ENCODE measurements around the gene DNAJB13.
"Not testable (repeated sequence)": the region's sequence is repeated elsewhere in the genome, so short reads cannot be mapped to it uniquely, and the experiment has no call there.

The DNAJB13 gene

DNA sequence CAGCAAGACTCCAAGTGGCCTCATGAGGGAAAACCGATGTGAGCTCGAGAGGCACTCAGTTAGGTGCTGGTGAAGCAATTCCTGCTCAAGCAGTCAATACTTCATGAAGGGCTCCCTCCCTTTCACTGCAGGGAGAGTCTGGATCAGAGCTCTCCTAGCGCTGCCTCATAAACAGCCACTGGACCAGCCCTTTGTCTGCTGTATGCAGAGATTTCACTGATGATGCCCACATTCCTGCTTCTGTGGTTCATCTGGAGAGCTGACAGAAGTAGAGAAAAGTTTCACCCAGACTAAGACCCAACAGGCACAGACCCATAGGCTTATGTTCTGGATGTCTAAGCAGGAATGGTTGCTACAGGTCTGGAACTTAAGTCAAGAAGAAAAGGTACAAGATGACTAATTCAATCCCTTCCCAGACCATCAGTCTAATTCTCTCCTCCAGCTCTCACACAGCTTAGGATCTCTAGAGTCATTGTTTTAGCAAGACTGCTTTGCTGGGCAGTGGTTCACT is 27.8 kb downstream of the DNAJB13 start:
- H3K4me3 Mint-ChIP-seq: peak overlapping the region; percentile 98
- peak overlapping the region; percentile 100 for H3K27ac Mint-ChIP-seq
- peaks cover 89% of the 10 kb centered on the region for H3K36me3 Mint-ChIP-seq (ENCODE audit: low read depth)
- no peaks in the 10 kb centered on the region for H3K9me3 Mint-ChIP-seq
- peaks cover 86% of the 10 kb centered on the region for H3K4me1 Mint-ChIP-seq (ENCODE audit: low read depth)
- no peaks in the 10 kb centered on the region for H3K27me3 Mint-ChIP-seq

DNA sequence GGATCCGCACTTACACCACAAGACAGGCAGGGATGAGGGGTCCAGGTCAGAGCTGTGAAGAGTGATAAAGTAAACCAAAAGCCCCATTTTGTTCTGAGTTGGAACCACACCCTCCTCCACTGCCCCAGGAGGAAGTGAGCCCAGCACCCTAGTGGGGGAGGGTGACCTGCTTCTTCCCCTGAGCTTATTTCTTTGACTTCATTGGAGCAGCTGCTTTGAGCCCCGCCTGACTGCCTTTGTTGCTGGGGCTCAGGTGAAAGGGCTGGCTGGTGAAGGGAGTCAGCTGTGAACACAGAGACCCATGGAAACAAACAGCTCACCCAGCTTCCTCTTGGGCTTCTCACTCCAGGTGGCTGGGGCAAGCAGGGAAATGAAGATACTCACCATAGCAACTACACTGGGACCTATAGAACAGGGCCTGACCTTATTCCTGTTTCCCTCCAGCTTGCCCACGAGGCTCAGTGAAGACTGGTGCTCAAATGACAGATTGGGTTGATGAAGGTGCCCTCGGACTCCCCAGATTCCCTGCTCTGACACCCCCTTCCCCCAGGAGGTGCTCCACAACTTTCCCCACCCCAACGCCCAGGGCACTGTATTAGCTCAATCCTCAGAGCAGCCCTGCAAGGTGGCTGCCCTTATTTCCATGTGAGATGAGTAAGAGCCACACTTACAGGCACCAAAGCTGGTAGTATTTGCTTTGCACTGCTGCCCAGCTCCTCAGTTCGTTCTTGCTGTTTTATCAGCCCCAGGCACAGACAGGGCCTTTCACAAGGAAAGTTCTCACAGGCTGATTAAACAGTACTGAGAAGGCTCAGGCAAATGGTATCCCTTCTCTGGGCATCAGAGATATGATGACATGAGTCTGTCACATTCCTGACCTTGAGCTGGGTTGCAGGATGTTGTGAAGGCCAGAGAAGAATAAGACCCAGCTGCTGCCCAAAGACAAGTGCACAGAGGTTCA is 29.5 kb downstream of the DNAJB13 start:
- peak overlapping the region; percentile 98 for H3K4me3 Mint-ChIP-seq
- no peaks in the 10 kb centered on the region for H3K27me3 Mint-ChIP-seq
- H3K4me1 Mint-ChIP-seq (ENCODE audit: low read depth): peaks cover 83% of the 10 kb centered on the region
- H3K36me3 Mint-ChIP-seq (ENCODE audit: low read depth): peaks cover 73% of the 10 kb centered on the region
- peak overlapping the region; percentile 100 for H3K27ac Mint-ChIP-seq
- no peaks in the 10 kb centered on the region for H3K9me3 Mint-ChIP-seq

DNA sequence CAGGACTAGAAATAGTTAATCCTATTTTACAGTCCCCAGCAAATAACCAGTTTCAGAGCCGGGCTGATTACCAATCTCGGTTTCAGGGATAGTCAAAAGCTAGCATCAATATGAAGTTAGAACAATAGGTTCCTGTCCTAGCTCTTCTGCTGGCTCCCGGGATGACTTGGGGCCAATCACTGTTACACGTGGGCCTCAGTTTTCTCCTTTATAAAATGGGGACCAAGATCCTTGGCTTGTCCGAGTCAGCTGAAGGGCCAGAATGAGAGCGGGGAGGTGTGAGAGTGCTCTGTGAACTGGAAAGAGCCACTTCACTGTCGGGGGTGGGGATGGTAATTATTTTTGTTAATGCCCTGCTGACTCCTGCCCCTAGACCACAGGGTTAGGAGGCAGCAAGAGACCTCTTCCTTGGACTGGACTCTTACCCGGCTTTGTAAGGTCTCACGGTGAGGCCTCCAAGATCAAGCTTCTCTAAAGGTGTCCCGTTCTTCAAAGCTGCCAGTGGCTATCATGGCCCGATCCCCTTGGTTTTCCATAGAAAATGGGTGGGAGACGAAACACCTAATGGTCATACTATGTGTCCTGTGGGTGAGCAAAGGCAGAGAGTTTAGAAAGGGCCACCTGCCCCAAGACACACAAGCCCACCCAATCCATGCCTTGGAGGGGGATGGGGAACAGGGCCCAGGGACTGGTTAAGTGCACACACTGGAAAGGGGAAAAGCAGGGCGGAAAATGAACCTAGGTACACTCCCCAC is 30.4 kb downstream of the DNAJB13 start:
- H3K27ac Mint-ChIP-seq: peak overlapping the region; percentile 100
- peaks cover 63% of the 10 kb centered on the region for H3K36me3 Mint-ChIP-seq (ENCODE audit: low read depth)
- H3K9me3 Mint-ChIP-seq: no peaks in the 10 kb centered on the region
- no peaks in the 10 kb centered on the region for H3K27me3 Mint-ChIP-seq
- peaks cover 80% of the 10 kb centered on the region for H3K4me1 Mint-ChIP-seq (ENCODE audit: low read depth)
- peak overlapping the region; percentile 98 for H3K4me3 Mint-ChIP-seq

DNA sequence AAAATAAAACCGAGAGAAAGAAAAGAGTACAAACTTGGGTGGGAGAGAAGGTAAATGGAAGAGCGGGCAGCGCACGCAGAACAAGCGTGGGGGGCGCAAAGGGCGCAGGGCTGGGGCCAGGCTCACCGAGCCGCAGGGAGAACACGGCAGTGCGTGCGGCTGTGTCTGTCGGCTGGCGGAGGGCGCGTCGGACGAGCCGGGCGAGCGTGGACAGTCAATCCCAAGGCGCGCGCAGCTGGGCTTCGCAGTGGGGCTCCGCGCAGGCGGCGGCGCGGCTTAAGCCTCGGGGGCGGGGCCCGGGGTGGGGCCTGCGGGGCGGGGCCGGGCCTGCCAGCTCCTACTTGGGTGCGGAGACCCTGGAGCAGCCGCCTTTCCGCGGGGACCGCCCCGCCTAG is 31.8 kb downstream of the DNAJB13 start, which contains the start of gene UCP2:
TSS of gene UCP2 (minus strand) at position 249 of the 395 bp plus-strand sequence. CDS start 4,465 bp downstream, outside the sequence.
- H3K9me3 Mint-ChIP-seq: no peaks in the 10 kb centered on the region

DNA sequence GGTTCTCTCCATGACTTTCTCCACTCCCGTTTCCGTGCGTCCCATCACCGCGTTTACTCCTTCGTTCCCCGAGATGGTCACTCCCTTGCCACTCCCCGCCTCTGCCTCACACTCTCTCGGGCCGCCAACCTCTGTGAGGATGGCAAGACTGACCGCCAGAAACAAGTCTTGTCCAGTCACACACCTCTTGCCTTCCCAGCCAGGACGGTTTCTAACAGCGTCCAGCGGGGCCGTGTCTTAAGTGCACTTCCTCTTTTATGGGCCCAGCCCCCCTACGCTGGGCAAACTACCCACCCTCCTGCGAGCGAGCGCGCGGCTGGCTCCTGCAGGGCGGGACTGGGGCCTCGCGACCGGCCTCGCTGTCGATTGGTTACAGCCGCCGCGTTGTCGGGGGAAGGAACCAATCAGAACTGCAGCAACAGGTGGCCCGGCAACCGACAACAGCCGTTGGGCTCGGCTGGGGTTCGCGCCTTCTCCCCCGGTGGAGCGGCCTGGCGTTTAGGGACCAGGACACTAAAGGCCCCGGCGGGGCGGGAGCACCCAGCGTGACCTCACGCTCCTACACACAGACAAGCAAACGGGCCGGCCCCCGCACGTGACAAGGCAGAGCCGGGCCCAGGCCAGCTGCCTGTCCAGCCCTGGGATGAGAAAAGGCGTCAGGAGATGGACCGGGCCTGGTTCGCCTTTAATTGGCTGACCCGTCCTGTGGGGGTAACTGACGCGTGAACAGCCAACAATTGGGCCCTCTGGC is 32.3 kb downstream of the DNAJB13 start:
- H3K9me3 Mint-ChIP-seq: no peaks in the 10 kb centered on the region
- peaks cover 64% of the 10 kb centered on the region for H3K4me1 Mint-ChIP-seq (ENCODE audit: low read depth)
- peaks cover 44% of the 10 kb centered on the region for H3K36me3 Mint-ChIP-seq (ENCODE audit: low read depth)
- peak overlapping the region; percentile 98 for H3K4me3 Mint-ChIP-seq
- H3K27ac Mint-ChIP-seq: peak overlapping the region; percentile 99
- no peaks in the 10 kb centered on the region for H3K27me3 Mint-ChIP-seq

More for the DNA sequence above, 31.8 kb downstream of the DNAJB13 start, which contains the start of gene UCP2:
- Mint-ChIP-seq H3K4me3 (peak within 1 kb of the TSS; percentile 98), H3K27me3 (no peaks in the 10 kb centered on the region), H3K36me3 (ENCODE audit: low read depth) (peaks cover 49% of the 10 kb centered on the region), H3K27ac (peak within 1 kb of the TSS; percentile 100), H3K4me1 (ENCODE audit: low read depth) (peaks cover 69% of the 10 kb centered on the region)

DNA sequence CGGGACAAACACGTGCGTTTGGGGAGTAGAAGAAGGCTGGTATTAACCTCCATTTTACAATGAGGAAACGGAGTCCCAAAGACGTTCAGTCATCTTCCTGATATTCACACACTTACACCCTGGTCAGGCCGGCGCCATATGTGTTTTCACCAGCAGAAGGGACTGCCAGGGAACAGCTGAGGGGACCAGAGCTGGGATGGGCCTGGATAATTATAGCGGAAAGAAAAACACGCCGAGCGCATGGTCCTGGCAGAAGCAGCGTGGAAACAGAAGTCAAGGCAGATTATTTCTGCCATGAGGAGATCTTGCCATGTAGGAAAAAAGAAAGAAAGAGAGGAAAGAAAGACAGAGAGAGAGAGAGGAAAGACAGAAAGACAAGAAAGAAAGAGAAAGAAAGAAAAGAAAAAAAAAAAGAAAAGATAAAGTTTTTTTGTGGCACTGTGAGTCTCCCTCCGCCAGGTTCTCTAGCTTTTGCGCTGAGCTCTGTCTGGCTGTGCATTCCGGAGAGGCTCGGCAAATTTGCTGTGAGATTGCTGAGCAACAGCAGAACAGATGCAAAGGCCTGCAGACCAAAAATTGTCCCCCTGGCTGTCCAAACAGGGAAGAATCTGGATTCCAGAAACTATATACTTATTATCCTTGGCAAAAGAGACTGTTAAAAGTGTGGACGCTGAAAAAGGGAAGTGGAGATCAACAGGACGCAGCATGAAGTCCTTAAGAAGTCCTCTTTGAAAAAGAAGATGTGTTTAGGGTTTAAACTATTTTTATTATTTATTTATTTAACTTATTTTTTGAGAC is 33.1 kb downstream of the DNAJB13 start:
- Mint-ChIP-seq H3K27ac (peak overlapping the region; percentile 99), H3K9me3 (no peaks in the 10 kb centered on the region)

DNA sequence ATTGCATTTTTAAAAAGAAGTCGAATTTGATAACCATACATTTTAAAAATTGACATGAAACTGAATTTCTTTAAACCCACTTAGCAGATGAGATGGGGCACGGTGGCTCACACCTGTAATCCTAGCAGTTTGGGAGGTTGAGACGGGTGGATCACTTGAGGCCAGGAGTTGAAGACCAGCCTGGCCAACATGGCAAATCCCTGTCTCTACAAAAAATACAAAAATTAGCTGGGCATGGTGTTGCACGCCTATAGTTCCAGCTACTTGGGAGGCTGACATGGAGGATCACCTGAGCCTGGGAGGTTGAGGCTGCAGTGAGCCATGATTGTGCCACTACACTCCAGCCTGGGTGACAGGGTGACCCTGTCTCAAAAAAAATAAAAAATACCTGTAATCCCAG is 34.8 kb downstream of the DNAJB13 start:
- Mint-ChIP-seq H3K4me1 (ENCODE audit: low read depth) (peaks cover 43% of the 10 kb centered on the region), H3K27ac (peak overlapping the region; percentile 55), H3K36me3 (ENCODE audit: low read depth) (peaks cover 19% of the 10 kb centered on the region)
- H3K27me3 Mint-ChIP-seq, H3K9me3 Mint-ChIP-seq, H3K4me3 Mint-ChIP-seq: not testable (repeated sequence)

More for the DNA sequence above, 33.1 kb downstream of the DNAJB13 start:
- H3K4me3 Mint-ChIP-seq: peak overlapping the region; percentile 98
- peaks cover 36% of the 10 kb centered on the region for H3K36me3 Mint-ChIP-seq (ENCODE audit: low read depth)
- no peaks in the 10 kb centered on the region for H3K27me3 Mint-ChIP-seq
- peaks cover 56% of the 10 kb centered on the region for H3K4me1 Mint-ChIP-seq (ENCODE audit: low read depth)

DNA sequence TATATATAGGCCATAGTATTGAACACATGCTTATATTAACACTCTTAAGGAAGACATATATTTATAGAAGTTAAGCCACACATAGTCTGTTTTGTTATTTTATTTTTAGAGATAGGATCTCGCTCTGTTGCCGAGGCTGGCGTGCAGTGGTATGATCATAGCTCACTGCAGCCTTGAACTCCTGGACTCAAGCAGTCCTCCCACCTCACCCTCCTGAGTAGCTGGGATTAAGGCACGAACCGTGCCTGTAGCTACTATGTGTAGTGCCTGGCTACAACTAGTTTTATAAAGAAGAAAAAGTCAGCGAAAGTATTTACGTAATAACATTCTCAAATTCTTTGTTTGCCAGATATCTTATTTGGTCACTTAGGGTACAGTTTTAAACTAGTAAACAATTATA is 37.4 kb downstream of the DNAJB13 start:
- Mint-ChIP-seq H3K27ac (no peak overlapping the region), H3K36me3 (ENCODE audit: low read depth) (no peaks in the 10 kb centered on the region), H3K4me1 (ENCODE audit: low read depth) (peaks cover 54% of the 10 kb centered on the region), H3K27me3 (no peaks in the 10 kb centered on the region), H3K9me3 (no peaks in the 10 kb centered on the region), H3K4me3 (no peak overlapping the region)

DNA sequence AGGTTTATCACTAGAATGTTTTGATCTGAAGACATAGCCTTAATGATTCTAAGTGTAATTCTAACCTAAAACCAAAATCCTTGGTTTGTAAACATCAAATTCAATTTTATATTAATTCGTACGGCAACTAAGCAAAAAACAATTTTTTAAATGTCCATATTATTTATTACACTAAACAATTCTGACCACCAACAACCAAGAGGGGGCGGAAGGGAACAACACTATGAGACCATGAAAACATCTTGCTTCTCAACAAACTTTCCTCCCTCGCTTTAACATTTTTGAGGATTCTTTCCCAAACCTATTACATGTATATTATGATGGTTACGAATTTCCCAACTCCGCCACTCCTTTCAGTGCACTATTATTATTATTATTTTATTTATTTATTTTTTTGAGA is 38.3 kb downstream of the DNAJB13 start:
- Mint-ChIP-seq H3K36me3 (ENCODE audit: low read depth) (no peaks in the 10 kb centered on the region), H3K9me3 (no peaks in the 10 kb centered on the region), H3K27ac (no peak overlapping the region), H3K4me1 (ENCODE audit: low read depth) (peaks cover 54% of the 10 kb centered on the region), H3K4me3 (no peak overlapping the region), H3K27me3 (no peaks in the 10 kb centered on the region)

DNA sequence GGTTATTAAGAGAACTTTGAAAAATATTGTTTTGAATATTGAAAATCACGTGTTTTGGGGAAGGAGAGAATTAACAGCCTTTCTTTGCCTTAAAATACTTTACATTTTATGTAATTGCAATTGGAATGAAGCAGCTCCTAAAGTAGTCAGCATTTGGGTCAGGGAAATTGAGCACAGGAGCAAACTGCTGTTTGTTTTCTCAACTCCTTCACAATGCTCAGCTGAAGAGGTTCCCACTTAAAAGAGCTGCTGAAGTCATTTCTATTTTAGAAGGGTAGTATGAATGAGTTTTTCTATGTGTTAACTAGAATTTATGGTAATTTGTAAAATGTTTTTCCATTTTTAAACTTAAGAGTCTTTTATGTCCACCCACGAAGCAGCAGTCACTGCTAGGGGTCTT is 39.9 kb downstream of the DNAJB13 start:
- Mint-ChIP-seq H3K4me1 (ENCODE audit: low read depth) (peaks cover 58% of the 10 kb centered on the region), H3K9me3 (no peaks in the 10 kb centered on the region), H3K27ac (peak overlapping the region; percentile 50), H3K27me3 (no peaks in the 10 kb centered on the region), H3K36me3 (ENCODE audit: low read depth) (no peaks in the 10 kb centered on the region), H3K4me3 (no peak overlapping the region)

DNA sequence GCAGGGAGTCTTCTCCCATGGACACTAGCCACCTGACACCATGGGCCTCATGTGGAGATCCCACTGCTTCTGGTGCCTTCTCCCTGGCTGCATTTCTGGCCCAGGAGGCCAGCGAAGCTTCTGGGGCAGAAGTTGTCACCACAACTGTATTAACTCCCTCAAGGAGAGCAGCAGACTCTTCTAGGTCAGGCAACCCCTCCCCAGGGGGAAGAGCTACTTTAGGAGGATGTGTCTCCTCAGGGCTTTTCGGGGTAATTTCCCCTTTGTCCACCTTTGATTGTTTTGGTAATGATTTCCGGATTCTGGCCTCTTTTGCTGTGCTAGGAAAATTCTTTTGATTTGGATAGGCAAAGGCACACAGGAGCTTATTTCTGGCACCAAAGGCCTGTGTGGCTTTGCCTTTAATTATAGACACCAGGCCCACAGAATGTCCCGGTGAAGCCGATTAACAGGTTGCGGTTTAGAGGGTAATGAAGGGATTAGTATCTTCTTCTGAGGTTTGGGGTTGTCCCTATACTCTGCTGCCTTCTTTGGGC is 40.7 kb downstream of the DNAJB13 start:
- no peaks in the 10 kb centered on the region for H3K9me3 Mint-ChIP-seq
- peak overlapping the region; percentile 50 for H3K27ac Mint-ChIP-seq
- no peaks in the 10 kb centered on the region for H3K36me3 Mint-ChIP-seq (ENCODE audit: low read depth)
- H3K4me3 Mint-ChIP-seq: no peak overlapping the region
- no peaks in the 10 kb centered on the region for H3K27me3 Mint-ChIP-seq
- H3K4me1 Mint-ChIP-seq (ENCODE audit: low read depth): peaks cover 61% of the 10 kb centered on the region

DNA sequence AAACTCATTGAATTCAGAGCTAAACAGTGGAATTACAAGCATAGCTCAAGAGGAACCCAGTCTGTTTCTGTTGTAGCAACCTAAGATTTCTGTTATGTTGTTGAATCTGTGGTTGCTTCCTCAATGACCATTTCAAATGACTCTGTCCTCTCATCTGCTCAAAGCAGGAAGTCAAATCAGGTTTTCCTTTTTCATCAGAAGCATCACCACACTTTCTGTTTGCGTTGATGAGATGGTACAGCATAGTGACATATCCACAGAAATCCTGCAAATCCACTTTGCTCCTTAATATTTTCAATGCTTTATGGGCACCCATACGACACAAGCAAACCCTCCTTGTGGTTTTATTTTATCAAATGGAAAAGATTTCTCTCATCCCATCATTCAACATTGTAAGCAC is 44.4 kb downstream of the DNAJB13 start:
- no peaks in the 10 kb centered on the region for H3K9me3 Mint-ChIP-seq
- peaks cover 94% of the 10 kb centered on the region for H3K4me1 Mint-ChIP-seq (ENCODE audit: low read depth)
- H3K4me3 Mint-ChIP-seq: peak overlapping the region; percentile 59
- H3K27me3 Mint-ChIP-seq: no peaks in the 10 kb centered on the region
- H3K36me3 Mint-ChIP-seq (ENCODE audit: low read depth): no peaks in the 10 kb centered on the region
- H3K27ac Mint-ChIP-seq: peak overlapping the region; percentile 91

DNA sequence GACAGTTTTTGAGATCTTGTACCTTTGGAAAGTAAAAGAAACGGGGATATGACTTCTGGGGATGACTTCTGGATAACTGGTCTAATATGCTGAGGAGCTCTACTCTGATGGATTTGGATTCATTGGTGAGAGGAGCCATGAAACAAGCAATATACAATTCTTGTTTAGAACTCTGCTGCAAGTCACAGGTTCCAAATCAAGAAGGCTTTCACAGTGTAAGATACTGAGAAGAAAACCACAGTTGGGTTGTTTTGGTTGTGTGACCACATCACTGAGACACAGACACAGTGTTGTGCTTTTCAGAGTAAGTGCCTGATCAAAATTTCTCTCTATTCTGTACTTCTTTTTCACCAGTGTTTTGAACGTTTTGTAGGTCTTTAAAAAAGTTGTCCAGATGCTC is 44.9 kb downstream of the DNAJB13 start:
- peaks cover 94% of the 10 kb centered on the region for H3K4me1 Mint-ChIP-seq (ENCODE audit: low read depth)
- peak overlapping the region; percentile 59 for H3K4me3 Mint-ChIP-seq
- H3K9me3 Mint-ChIP-seq: no peaks in the 10 kb centered on the region
- H3K27ac Mint-ChIP-seq: peak overlapping the region; percentile 91
- H3K27me3 Mint-ChIP-seq: no peaks in the 10 kb centered on the region
- H3K36me3 Mint-ChIP-seq (ENCODE audit: low read depth): no peaks in the 10 kb centered on the region
